Glutamatergic neuron (in vitro differentiated cells): Measurements from ENCODE around the gene SSBP3. TPM values are rescaled to one million over a fixed set of nuclear protein-coding genes. Genes with fewer than 3 reads are reported as not detected.

Source experiments
- DNase-seq: peaks from one replicate; pipeline ENCODE4 v3.0.0; 2022
- H3K27ac Mint-ChIP-seq: one replicate; pipeline ENCODE4 v1.8.0; 2020; ENCODE audit warnings: mild to moderate bottlenecking, mixed read lengths, inconsistent platforms; ENCODE audit not compliant: unreplicated experiment
- H3K27me3 Mint-ChIP-seq: one replicate; pipeline ENCODE4 v1.8.0; 2020; ENCODE audit warnings: mild to moderate bottlenecking, moderate library complexity, mixed read lengths, inconsistent platforms; ENCODE audit not compliant: unreplicated experiment
- H3K36me3 Mint-ChIP-seq: one replicate; pipeline ENCODE4 v1.8.0; 2020; ENCODE audit warnings: mild to moderate bottlenecking, mixed read lengths, inconsistent platforms; ENCODE audit not compliant: unreplicated experiment
- H3K4me1 Mint-ChIP-seq: one replicate; pipeline ENCODE4 v1.8.0; 2020; ENCODE audit warnings: mild to moderate bottlenecking, low read depth, mixed read lengths, inconsistent platforms; ENCODE audit not compliant: unreplicated experiment
- H3K4me3 Mint-ChIP-seq: one replicate; pipeline ENCODE4 v1.8.0; 2020; ENCODE audit warnings: mild to moderate bottlenecking, mixed read lengths, inconsistent platforms; ENCODE audit not compliant: unreplicated experiment
- H3K9me3 Mint-ChIP-seq: one replicate; pipeline ENCODE4 v1.8.0; 2020; ENCODE audit warnings: mild to moderate bottlenecking, moderate library complexity, mixed read lengths, inconsistent platforms; ENCODE audit not compliant: unreplicated experiment
- CTCF ChIP-seq: fragments of 200-600 bp; sonication (generic); IDR thresholded peaks from one replicate; pipeline ENCODE4 v1.5.0; 2021; ENCODE audit not compliant: partially characterized antibody, unreplicated experiment
- total RNA-seq: library from RNA; stranded (reverse); fragmentation: NEBNext Ultra II Directional; extraction: Animal tissue kit (Norgen Biotek cat#: 25700); gene quantifications from one replicate; pipeline ENCODE4 v1.2.1, GENCODE V29; 2021; ENCODE audit not compliant: unreplicated experiment

SSBP3 gene
- total RNA-seq, 1 donor from 2014 or later: 608 TPM

GRCh38 chr1:54266195-54266594 lies 140.0 kb downstream of the SSBP3 start:
- peaks cover 56% of the 10 kb centered on the region for H3K4me1 Mint-ChIP-seq
- H3K4me3 Mint-ChIP-seq: no peak overlapping the region
- no peak for TF ChIP-seq CTCF
- peaks cover 65% of the 10 kb centered on the region for H3K27me3 Mint-ChIP-seq
- H3K9me3 Mint-ChIP-seq: peaks cover 68% of the 10 kb centered on the region
- peaks cover 11% of the 10 kb centered on the region for H3K36me3 Mint-ChIP-seq
- peak overlapping the region; percentile 83 for H3K27ac Mint-ChIP-seq
- no peak for DNase-seq

- Mint-ChIP-seq H3K27me3 (peaks cover 66% of the 10 kb centered on the region), H3K27ac (peak overlapping the region; percentile 83), H3K36me3 (peaks cover 11% of the 10 kb centered on the region), H3K4me1 (peaks cover 61% of the 10 kb centered on the region), H3K9me3 (peaks cover 72% of the 10 kb centered on the region), H3K4me3 (no peak overlapping the region)
- no peak for TF ChIP-seq CTCF
- no peak for DNase-seq
These were observed 140.5 kb downstream of the SSBP3 start for GRCh38 chr1:54265659-54266058.

- H3K27ac Mint-ChIP-seq: peak overlapping the region; percentile 83
- peaks cover 66% of the 10 kb centered on the region for H3K27me3 Mint-ChIP-seq
- no peak for DNase-seq
- H3K4me3 Mint-ChIP-seq: no peak overlapping the region
- H3K9me3 Mint-ChIP-seq: peaks cover 70% of the 10 kb centered on the region
- no peak for TF ChIP-seq CTCF
- H3K4me1 Mint-ChIP-seq: peaks cover 61% of the 10 kb centered on the region
- peaks cover 11% of the 10 kb centered on the region for H3K36me3 Mint-ChIP-seq
These were observed 141.1 kb downstream of the SSBP3 start for GRCh38 chr1:54265126-54265525.

- peaks cover 63% of the 10 kb centered on the region for H3K27me3 Mint-ChIP-seq
- H3K36me3 Mint-ChIP-seq: peaks cover 2% of the 10 kb centered on the region
- TF ChIP-seq CTCF: no peak
- peaks cover 68% of the 10 kb centered on the region for H3K9me3 Mint-ChIP-seq
- peak overlapping the region; percentile 33 for H3K27ac Mint-ChIP-seq
- no peak for DNase-seq
- H3K4me3 Mint-ChIP-seq: no peak overlapping the region
- peaks cover 60% of the 10 kb centered on the region for H3K4me1 Mint-ChIP-seq
These were observed 142.5 kb downstream of the SSBP3 start for GRCh38 chr1:54263601-54264226.

- H3K4me1 Mint-ChIP-seq: peaks cover 66% of the 10 kb centered on the region
- H3K9me3 Mint-ChIP-seq: peaks cover 69% of the 10 kb centered on the region
- DNase-seq: no peak
- peaks cover 5% of the 10 kb centered on the region for H3K36me3 Mint-ChIP-seq
- peaks cover 66% of the 10 kb centered on the region for H3K27me3 Mint-ChIP-seq
- peak overlapping the region; percentile 76 for H3K27ac Mint-ChIP-seq
- no peak for TF ChIP-seq CTCF
- H3K4me3 Mint-ChIP-seq: no peak overlapping the region
These were observed 143.9 kb downstream of the SSBP3 start for GRCh38 chr1:54262244-54262643.
